ENCODE data around the gene TMEM214.

Gene TMEM214

GRCh38 chr2:27083410-27084296 is 50.9 kb downstream of the TMEM214 start:
- H3K9me3 ChIP-seq (ENCODE audit: low read length): no peaks in the 10 kb centered on the region
- H3F3A ChIP-seq (ENCODE audit: insufficient read depth, low read length): no peaks in the 10 kb centered on the region
- no peaks in the 10 kb centered on the region for H4K20me1 ChIP-seq (ENCODE audit: insufficient read depth, low read length)
- no peak overlapping the region for H3K9ac ChIP-seq (ENCODE audit: low read length)
- H3K4me2 ChIP-seq (ENCODE audit: low read length): no peak overlapping the region
- TF ChIP-seq CTCF (IDR thresholded peaks at IDR 0.05; ENCODE audit: low read length): no peak
- no peak for TF ChIP-seq EZH2 (IDR thresholded peaks at IDR 0.05; ENCODE audit: borderline replicate concordance, low read length)
- H3K27ac ChIP-seq (ENCODE audit: low read depth, low read length, poor library complexity, severe bottlenecking): no peak overlapping the region
- peaks cover 26% of the 10 kb centered on the region for H3K4me1 ChIP-seq (ENCODE audit: insufficient read depth, low read length, severe bottlenecking)
- no peak overlapping the region for H3K4me3 ChIP-seq (ENCODE audit: low read depth, low read length, poor library complexity, severe bottlenecking)
- peaks cover 11% of the 10 kb centered on the region; the same call in 1 of the 2 replicates for H3K27me3 ChIP-seq (ENCODE audit: insufficient read depth, low read length)
- H3K36me3 ChIP-seq (ENCODE audit: insufficient read depth, low read length): no peaks in the 10 kb centered on the region
- no peaks in the 10 kb centered on the region for H3K9me2 ChIP-seq (ENCODE audit: low read depth, low read length)
- H2AFZ ChIP-seq (ENCODE audit: low read length): no peak overlapping the region
- H3K79me2 ChIP-seq (ENCODE audit: insufficient read depth, low read length): no peaks in the 10 kb centered on the region

GRCh38 chr2:27084297-27085061 is 51.7 kb downstream of the TMEM214 start:
- Histone ChIP-seq H4K20me1 (ENCODE audit: insufficient read depth, low read length) (no peaks in the 10 kb centered on the region), H3K4me1 (ENCODE audit: insufficient read depth, low read length, severe bottlenecking) (peaks cover 26% of the 10 kb centered on the region), H3K9me3 (ENCODE audit: low read length) (no peaks in the 10 kb centered on the region), H3F3A (ENCODE audit: insufficient read depth, low read length) (no peaks in the 10 kb centered on the region), H3K36me3 (ENCODE audit: insufficient read depth, low read length) (no peaks in the 10 kb centered on the region), H3K9ac (ENCODE audit: low read length) (no peak overlapping the region), H3K27me3 (ENCODE audit: insufficient read depth, low read length) (0 out of 2 replicates have a peak, but pooled peaks cover 11% of the 10 kb centered on the region), H2AFZ (ENCODE audit: low read length) (no peak overlapping the region), H3K4me2 (ENCODE audit: low read length) (no peak overlapping the region), H3K9me2 (ENCODE audit: low read depth, low read length) (no peaks in the 10 kb centered on the region), H3K4me3 (ENCODE audit: low read depth, low read length, poor library complexity, severe bottlenecking) (no peak overlapping the region), H3K79me2 (ENCODE audit: insufficient read depth, low read length) (no peaks in the 10 kb centered on the region), H3K27ac (ENCODE audit: low read depth, low read length, poor library complexity, severe bottlenecking) (no peak overlapping the region)
- TF ChIP-seq EZH2 (IDR thresholded peaks at IDR 0.05; ENCODE audit: borderline replicate concordance, low read length) (no peak), CTCF (IDR thresholded peaks at IDR 0.05; ENCODE audit: low read length) (no peak)

GRCh38 chr2:27085062-27085672 is 52.4 kb downstream of the TMEM214 start:
- Histone ChIP-seq H3K9me3 (ENCODE audit: low read length) (no peaks in the 10 kb centered on the region), H3K27me3 (ENCODE audit: insufficient read depth, low read length) (0 out of 2 replicates have a peak, but pooled peaks cover 11% of the 10 kb centered on the region), H3K27ac (ENCODE audit: low read depth, low read length, poor library complexity, severe bottlenecking) (no peak overlapping the region), H3K4me1 (ENCODE audit: insufficient read depth, low read length, severe bottlenecking) (peaks cover 26% of the 10 kb centered on the region), H3F3A (ENCODE audit: insufficient read depth, low read length) (no peaks in the 10 kb centered on the region), H3K36me3 (ENCODE audit: insufficient read depth, low read length) (no peaks in the 10 kb centered on the region), H3K79me2 (ENCODE audit: insufficient read depth, low read length) (no peaks in the 10 kb centered on the region), H3K4me2 (ENCODE audit: low read length) (peak overlapping the region; percentile 88), H3K9me2 (ENCODE audit: low read depth, low read length) (no peaks in the 10 kb centered on the region), H3K4me3 (ENCODE audit: low read depth, low read length, poor library complexity, severe bottlenecking) (peak overlapping the region; percentile 67), H2AFZ (ENCODE audit: low read length) (no peak overlapping the region), H3K9ac (ENCODE audit: low read length) (peak overlapping the region; percentile 73; the same call in 1 of the 2 replicates), H4K20me1 (ENCODE audit: insufficient read depth, low read length) (no peaks in the 10 kb centered on the region)
- TF ChIP-seq EZH2 (IDR thresholded peaks at IDR 0.05; ENCODE audit: borderline replicate concordance, low read length) (no peak), CTCF (IDR thresholded peaks at IDR 0.05; ENCODE audit: low read length) (no peak)

All from OCI-LY1 (cell line).